ENCODE data around the gene ERICH6B. TPM values are rescaled to one million over a fixed set of nuclear protein-coding genes. Genes with fewer than 3 reads are reported as not detected.

The ERICH6B gene
- total and polyA plus RNA-seq, 2 of the 8 experiments (the other 6 are each of a cell fraction or from before 2014, with no cell fraction given), result not detected

DNA sequence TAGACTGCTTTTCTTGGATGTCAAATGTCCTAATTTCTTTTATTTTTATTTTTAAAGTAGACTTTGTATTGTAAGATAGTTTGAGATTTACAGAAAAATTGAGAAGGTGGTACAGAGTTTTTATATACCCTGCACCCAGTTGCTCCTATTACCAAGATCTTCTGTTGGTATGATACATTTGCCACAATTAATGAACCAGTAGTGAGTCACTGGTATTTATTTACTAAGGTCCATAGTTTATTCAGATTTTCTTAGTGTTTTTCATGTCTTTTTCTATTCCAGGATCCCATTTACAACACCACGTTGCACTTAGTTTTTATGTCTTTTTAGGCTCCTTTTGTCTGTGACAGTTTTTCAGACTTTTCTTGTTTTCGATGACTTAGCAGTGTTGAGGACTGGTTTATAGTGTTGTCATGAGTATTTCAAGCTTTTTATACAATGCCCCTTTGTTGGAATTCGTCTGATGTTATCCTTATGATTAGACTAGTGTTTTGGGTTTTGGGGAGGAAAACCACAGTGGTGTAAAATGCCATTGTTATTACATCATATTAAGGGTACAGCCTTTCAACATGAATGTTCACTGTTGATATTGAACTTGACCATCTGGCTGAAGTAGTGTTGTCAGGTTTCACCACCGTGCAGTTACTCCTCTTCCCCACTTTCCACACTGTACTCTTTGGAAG, 114.9 kb downstream of the ERICH6B start:
- Histone ChIP-seq H4K91ac (replicated peaks; ENCODE audit: insufficient read length, low read length) (no peak overlapping the region), H3K9me3 (ENCODE audit: insufficient read depth in 2 of 2, low read depth in 1 of 2, low read length in 1 of 2) (no peaks in the 10 kb centered on the region), H2BK12ac (ENCODE audit: low read depth, low read length) (no peak overlapping the region), H3K36me3 (ENCODE audit: control insufficient read depth in 2 of 4, insufficient read depth in 4 of 4, low read length in 3 of 4) (peaks cover 12 to 49% (median 32%) of the 10 kb centered on the region in 4 experiments), H3K4ac (replicated peaks; ENCODE audit: insufficient read length, low read depth, low read length) (no peak overlapping the region), H3K14ac (ENCODE audit: insufficient read length) (no peak overlapping the region), H3K27me3 (replicated peaks in 1 of 4; ENCODE audit: control insufficient read depth in 3 of 4, extremely low read depth in 1 of 4, insufficient read depth in 3 of 4, low read length in 3 of 4) (no peaks in the 10 kb centered on the region), H2AK5ac (ENCODE audit: low read depth, low read length) (no peak overlapping the region), H2AFZ (ENCODE audit: low read length) (no peak overlapping the region), H2BK15ac (ENCODE audit: low read length) (no peak overlapping the region), H3K79me2 (ENCODE audit: control insufficient read depth in 1 of 2, insufficient read depth in 2 of 2, low read length in 2 of 2) (no peaks in the 10 kb centered on the region), H3K23ac (ENCODE audit: insufficient read length) (no peak overlapping the region), H4K20me1 (replicated peaks in 1 of 2; ENCODE audit: control insufficient read depth in 1 of 2, insufficient read depth in 2 of 2, low read length in 2 of 2) (no peaks in the 10 kb centered on the region), H3K4me3 (ENCODE audit: extremely low read depth in 1 of 4, insufficient read depth in 2 of 4, low read depth in 3 of 4, low read length in 4 of 4) (no peak overlapping the region), H2BK5ac (ENCODE audit: low read depth, low read length) (no peak overlapping the region; the same call in 1 of the 2 replicates), H2BK120ac (replicated peaks; ENCODE audit: low read depth, low read length) (no peak overlapping the region), H3K9ac (replicated peaks in 1 of 4; ENCODE audit: extremely low read depth in 1 of 4, low read depth in 3 of 4, low read length in 3 of 4) (no peak overlapping the region), H3K56ac (replicated peaks; ENCODE audit: insufficient read length, low read depth, low read length) (no peak overlapping the region), H2BK20ac (ENCODE audit: low read length) (no peak overlapping the region), H4K5ac (ENCODE audit: insufficient read length, low read depth, low read length) (no peak overlapping the region), H3K79me1 (ENCODE audit: low read depth, low read length) (no peaks in the 10 kb centered on the region), H3K4me2 (ENCODE audit: insufficient read depth in 1 of 2, low read depth in 2 of 2, low read length in 2 of 2) (no peak overlapping the region), H4K8ac (ENCODE audit: extremely low read depth, insufficient read depth, low read length) (no peak overlapping the region), H3K23me2 (ENCODE audit: low read depth, low read length) (no peaks in the 10 kb centered on the region), H3K4me1 (replicated peaks in 1 of 4; ENCODE audit: control insufficient read depth in 3 of 4, insufficient read depth in 4 of 4, low read length in 3 of 4) (no peaks in the 10 kb centered on the region), H3K18ac (ENCODE audit: extremely low read depth, low read length) (no peak overlapping the region), H3K27ac (ENCODE audit: low read depth, low read length) (no peak overlapping the region)
- no peak for DNase-seq (ENCODE audit: low read depth in 1 of 2, low spot score in 2 of 2)
- POLR2A ChIA-PET (ENCODE audit: partially characterized antibody), result no interaction called here
- 90% methylated on average over 4 of the region's 4 CpGs; no CpG with 5 or more reads in 1 of the 2 experiments for WGBS, 2 experiments (ENCODE audit: extremely low coverage in 1 of 2, insufficient coverage in 1 of 2, insufficient read length in 1 of 2, insufficient replicate concordance in 2 of 2, low coverage in 1 of 2, low lambda C conversion rate in 2 of 2, missing lambda C conversion rate in 1 of 2)
- CTCF ChIA-PET (ENCODE audit: partially characterized antibody), result no interaction called here
- FAIRE-seq, result peak; percentile 36
- TF ChIP-seq JUN (IDR thresholded peaks at IDR 0.05; ENCODE audit: low read depth, low read length), result no peak
- TF ChIP-seq TEAD4 (IDR thresholded peaks at IDR 0.05; ENCODE audit: low read depth, low read length), result no peak
- no peak for TF ChIP-seq ZNF274 (IDR thresholded peaks at IDR 0.05; ENCODE audit: borderline replicate concordance, extremely low read depth, low read length)
- TF ChIP-seq BACH1 (IDR thresholded peaks at IDR 0.05; ENCODE audit: low read length), result no peak
- no peak for TF ChIP-seq SAP30 (IDR thresholded peaks at IDR 0.05; ENCODE audit: insufficient read depth, insufficient replicate concordance, low read length)
- no peak for TF ChIP-seq MAFK (IDR thresholded peaks at IDR 0.05; ENCODE audit: low read depth, low read length)
- no peak for TF ChIP-seq EP300 (IDR thresholded peaks at IDR 0.05; ENCODE audit: borderline replicate concordance in 1 of 2, low read depth in 2 of 2, low read length in 2 of 2)
- TF ChIP-seq, protein P1, sequence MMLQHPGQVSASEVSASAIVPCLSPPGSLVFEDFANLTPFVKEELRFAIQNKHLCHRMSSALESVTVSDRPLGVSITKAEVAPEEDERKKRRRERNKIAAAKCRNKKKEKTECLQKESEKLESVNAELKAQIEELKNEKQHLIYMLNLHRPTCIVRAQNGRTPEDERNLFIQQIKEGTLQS (IDR thresholded peaks at IDR 0.05; ENCODE audit: insufficient read depth, low read depth, low read length), result no peak
- TF ChIP-seq CREB1 (IDR thresholded peaks at IDR 0.05), result no peak
- TF ChIP-seq NRF1 (IDR thresholded peaks at IDR 0.05; ENCODE audit: low read depth, low read length), result no peak
- TF ChIP-seq CBX8 (IDR thresholded peaks at IDR 0.05; ENCODE audit: borderline replicate concordance, low read depth, low read length), result no peak
- no peak for TF ChIP-seq TAF7 (optimal IDR thresholded peaks at IDR 0.05; ENCODE audit: borderline replicate concordance, low read depth, low read length)
- TF ChIP-seq RAD21 (IDR thresholded peaks at IDR 0.05 in 1 of 2, conservative IDR thresholded peaks at IDR 0.05 in 1 of 2; ENCODE audit: low read depth in 2 of 2, low read length in 2 of 2), result no peak
